GM10266 (cell line): ENCODE data around the gene NEURL1B.
A peak's percentile ranks its signal among the peaks of the same experiment; 100 is the strongest.

ENCODE experiments used
- DNase-seq: peaks from one replicate; pipeline ENCODE4 v3.0.0; 2012; ENCODE audit errors: extremely low spot score
- TF ChIP-seq, protein P1 (sequence below): IDR thresholded peaks from 2 replicates; pipeline ENCODE4 v1.5.1; 2012; ENCODE audit warnings: mild to moderate bottlenecking, low read depth; ENCODE audit not compliant: control insufficient read depth, insufficient read depth; ENCODE audit errors: missing control alignments

NEURL1B gene

DNA sequence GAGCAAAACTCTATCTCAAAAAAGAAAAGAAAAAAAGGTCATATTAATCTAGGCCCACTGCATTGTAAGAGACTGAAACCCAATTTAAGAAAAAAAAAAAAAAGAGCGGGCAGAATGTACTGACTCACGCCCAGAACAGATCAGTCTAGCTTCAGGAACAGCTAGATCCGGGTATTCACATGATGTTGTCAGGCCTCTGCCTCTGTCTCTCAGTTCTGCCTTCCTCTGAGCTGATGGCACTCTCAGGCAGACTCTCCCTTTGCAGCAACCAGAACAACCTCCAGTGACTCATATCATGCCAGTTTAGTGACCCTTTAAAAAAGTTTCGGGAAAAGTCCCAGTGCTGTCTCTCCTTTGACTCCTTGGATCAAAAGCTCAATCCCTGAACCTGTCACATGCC lies 53.0 kb downstream of the NEURL1B start:
- no peak for DNase-seq
- TF ChIP-seq, protein P1, sequence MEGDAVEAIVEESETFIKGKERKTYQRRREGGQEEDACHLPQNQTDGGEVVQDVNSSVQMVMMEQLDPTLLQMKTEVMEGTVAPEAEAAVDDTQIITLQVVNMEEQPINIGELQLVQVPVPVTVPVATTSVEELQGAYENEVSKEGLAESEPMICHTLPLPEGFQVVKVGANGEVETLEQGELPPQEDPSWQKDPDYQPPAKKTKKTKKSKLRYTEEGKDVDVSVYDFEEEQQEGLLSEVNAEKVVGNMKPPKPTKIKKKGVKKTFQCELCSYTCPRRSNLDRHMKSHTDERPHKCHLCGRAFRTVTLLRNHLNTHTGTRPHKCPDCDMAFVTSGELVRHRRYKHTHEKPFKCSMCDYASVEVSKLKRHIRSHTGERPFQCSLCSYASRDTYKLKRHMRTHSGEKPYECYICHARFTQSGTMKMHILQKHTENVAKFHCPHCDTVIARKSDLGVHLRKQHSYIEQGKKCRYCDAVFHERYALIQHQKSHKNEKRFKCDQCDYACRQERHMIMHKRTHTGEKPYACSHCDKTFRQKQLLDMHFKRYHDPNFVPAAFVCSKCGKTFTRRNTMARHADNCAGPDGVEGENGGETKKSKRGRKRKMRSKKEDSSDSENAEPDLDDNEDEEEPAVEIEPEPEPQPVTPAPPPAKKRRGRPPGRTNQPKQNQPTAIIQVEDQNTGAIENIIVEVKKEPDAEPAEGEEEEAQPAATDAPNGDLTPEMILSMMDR, result no peak

GRCh38 chr5:172694541-172694940 lies 53.5 kb downstream of the NEURL1B start:
- DNase-seq, result no peak
- TF ChIP-seq, protein P1, result no peak

- no peak for DNase-seq
- TF ChIP-seq, protein P1, result no peak
These were observed 54.4 kb downstream of the NEURL1B start for GRCh38 chr5:172695232-172696054.

DNA sequence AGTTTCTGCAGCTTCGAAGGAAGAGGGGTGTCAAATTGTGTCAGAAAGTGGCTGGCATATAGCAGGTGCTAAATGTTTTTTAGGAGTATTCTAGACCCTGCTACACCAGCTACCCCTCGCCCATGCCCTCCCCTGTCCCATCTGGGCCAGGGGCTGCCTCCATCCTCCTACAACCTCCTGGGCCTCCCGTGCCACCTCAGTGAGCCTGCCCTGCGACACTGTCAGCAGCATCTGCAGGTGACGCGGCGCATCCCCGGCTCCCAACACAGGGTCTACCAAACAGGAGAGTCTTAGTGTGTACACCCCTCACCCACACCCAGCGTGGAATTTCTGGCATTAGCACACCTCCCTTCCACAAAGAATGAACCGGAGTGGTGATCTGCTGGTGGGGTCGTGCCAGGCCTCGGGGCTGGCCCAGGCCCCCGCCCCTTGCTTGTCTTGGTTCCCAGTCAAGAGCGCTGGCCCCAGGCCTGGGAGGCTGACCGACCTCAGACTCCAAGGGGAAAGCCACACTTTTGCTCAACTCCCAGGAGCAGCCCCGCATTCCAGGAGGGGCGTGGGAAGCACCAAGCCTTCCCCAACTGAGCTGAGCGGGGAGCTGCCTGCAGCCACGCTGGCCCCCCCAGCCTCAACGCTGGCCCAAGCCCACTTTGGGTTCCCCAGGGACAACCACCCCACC lies 55.2 kb downstream of the NEURL1B start:
- TF ChIP-seq, protein P1, result no peak

DNA sequence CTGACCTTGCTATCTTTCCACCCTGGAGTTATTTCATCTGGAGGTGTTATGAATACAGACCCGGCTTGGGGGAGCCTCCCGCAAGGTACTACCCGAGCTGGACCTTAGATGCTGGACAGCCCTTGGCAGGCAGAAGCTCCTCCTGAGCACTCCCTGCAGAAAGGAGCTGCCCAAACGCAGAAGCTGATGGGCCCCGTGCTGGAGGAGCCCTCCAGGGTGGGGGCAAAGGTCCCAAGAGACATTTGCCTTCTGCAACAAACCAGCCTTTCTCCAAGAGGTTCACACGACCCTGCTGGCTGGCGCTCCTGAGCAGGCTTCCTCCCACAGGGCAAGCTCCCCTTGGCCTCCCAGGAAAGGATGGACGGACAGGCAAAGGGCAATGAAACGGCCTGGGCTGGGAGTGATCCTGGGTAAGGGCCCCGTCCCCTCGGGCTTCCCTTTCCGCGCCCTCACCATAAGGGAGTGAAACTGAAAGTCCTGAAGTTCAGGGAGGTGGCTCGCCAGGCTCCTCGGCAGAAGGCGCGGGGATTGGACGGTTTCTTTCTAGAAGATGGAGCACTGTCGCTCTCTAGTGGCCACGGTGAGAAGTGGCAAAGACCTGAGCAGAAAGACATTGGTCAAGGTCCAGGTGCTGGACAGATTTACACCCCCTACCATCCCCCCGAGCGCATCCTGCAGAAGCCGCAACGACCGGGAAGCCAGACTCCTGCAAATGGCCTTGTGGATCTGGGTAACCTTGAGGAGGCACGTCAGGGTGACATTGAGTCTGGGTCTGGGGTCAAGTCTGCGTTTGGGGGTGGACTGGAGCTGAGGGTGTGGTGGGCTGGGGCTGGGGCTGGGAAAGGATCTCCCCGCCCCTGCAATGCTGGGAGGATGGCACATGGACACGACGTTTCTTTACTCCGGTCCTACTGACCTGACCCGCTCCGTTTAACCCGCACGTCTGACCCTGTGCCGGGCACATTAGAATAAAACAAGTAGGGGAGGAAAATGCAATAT lies 56.4 kb downstream of the NEURL1B start:
- DNase-seq, result peak; percentile 85
- TF ChIP-seq, protein P1, result peak; percentile 90

More for the DNA sequence above, 55.2 kb downstream of the NEURL1B start:
- DNase-seq, result no peak

GRCh38 chr5:172699423-172699822 lies 58.4 kb downstream of the NEURL1B start:
- DNase-seq, result no peak
- TF ChIP-seq, protein P1, result no peak
